ENCODE measurements around the gene RIMBP2. TPM values are rescaled to one million over a fixed set of nuclear protein-coding genes. Genes with fewer than 3 reads are reported as not detected.

RIMBP2 gene
- polyA plus RNA-seq, 1 donor (not counting 4 experiments of a cell fraction or from before 2014, with no cell fraction given) = 0.16 TPM

GRCh38 chr12:130447655-130447965 is 268.5 kb downstream of the RIMBP2 start:
- dilution Hi-C loops (cut with MboI; ENCODE audit: extremely low pct_ligation_motif_present, low sequenced_read_pairs) = no loop called here
- Histone ChIP-seq H3K36me3 (ENCODE audit: control insufficient read depth in 2 of 2, extremely low read depth in 1 of 2, insufficient read depth in 2 of 2, low read length in 2 of 2) (no peaks in the 10 kb centered on the region), H3K9me3 (ENCODE audit: control insufficient read depth, low read depth, low read length) (peaks cover 11% of the 10 kb centered on the region), H3K9ac (ENCODE audit: control insufficient read depth, extremely low read depth, insufficient read depth, low read length) (no peak overlapping the region), H3K27ac (ENCODE audit: control insufficient read depth, insufficient read depth, low read length) (no peak overlapping the region), H4K20me1 (ENCODE audit: control insufficient read depth, extremely low read depth, insufficient read depth, low read length) (no peaks in the 10 kb centered on the region), H3K79me2 (ENCODE audit: control insufficient read depth, insufficient read depth, low read length) (no peaks in the 10 kb centered on the region), H3K4me3 (ENCODE audit: control insufficient read depth in 2 of 3, extremely low read depth in 1 of 3, insufficient read depth in 2 of 3, low read depth in 1 of 3, low read length in 3 of 3) (no peak overlapping the region), H2AFZ (ENCODE audit: control insufficient read depth, low read length) (no peak overlapping the region), H3K4me1 (ENCODE audit: control insufficient read depth, extremely low read depth, insufficient read depth, low read length) (no peaks in the 10 kb centered on the region), H3K27me3 (ENCODE audit: control insufficient read depth, extremely low read depth, insufficient read depth, low read length) (no peaks in the 10 kb centered on the region), H3K4me2 (ENCODE audit: control insufficient read depth, extremely low read depth, insufficient read depth, low read depth, low read length) (no peak overlapping the region), H3K9me1 (ENCODE audit: control insufficient read depth, extremely low read depth, insufficient read depth, low read length) (no peaks in the 10 kb centered on the region)
- TF ChIP-seq, protein P1, sequence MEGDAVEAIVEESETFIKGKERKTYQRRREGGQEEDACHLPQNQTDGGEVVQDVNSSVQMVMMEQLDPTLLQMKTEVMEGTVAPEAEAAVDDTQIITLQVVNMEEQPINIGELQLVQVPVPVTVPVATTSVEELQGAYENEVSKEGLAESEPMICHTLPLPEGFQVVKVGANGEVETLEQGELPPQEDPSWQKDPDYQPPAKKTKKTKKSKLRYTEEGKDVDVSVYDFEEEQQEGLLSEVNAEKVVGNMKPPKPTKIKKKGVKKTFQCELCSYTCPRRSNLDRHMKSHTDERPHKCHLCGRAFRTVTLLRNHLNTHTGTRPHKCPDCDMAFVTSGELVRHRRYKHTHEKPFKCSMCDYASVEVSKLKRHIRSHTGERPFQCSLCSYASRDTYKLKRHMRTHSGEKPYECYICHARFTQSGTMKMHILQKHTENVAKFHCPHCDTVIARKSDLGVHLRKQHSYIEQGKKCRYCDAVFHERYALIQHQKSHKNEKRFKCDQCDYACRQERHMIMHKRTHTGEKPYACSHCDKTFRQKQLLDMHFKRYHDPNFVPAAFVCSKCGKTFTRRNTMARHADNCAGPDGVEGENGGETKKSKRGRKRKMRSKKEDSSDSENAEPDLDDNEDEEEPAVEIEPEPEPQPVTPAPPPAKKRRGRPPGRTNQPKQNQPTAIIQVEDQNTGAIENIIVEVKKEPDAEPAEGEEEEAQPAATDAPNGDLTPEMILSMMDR (optimal IDR thresholded peaks at IDR 0.05 in 1 of 3, IDR thresholded peaks at IDR 0.05 in 1 of 3, conservative IDR thresholded peaks at IDR 0.05 in 1 of 3; ENCODE audit: extremely low read depth in 1 of 3, insufficient read depth in 2 of 3, low read length in 3 of 3) = no peak
- TF ChIP-seq EZH2 (IDR thresholded peaks at IDR 0.05; ENCODE audit: low read length) = no peak
- FAIRE-seq (no peak), DNase-seq (ENCODE audit: low read depth, low spot score) (no peak)

GRCh38 chr12:130446846-130447654 is 269.0 kb downstream of the RIMBP2 start:
- H3K27ac ChIP-seq (ENCODE audit: control insufficient read depth, insufficient read depth, low read length) = no peak overlapping the region
- H3K4me2 ChIP-seq (ENCODE audit: control insufficient read depth, extremely low read depth, insufficient read depth, low read depth, low read length) = no peak overlapping the region
- no peaks in the 10 kb centered on the region for H3K36me3 ChIP-seq (ENCODE audit: control insufficient read depth in 2 of 2, extremely low read depth in 1 of 2, insufficient read depth in 2 of 2, low read length in 2 of 2)
- no peaks in the 10 kb centered on the region for H3K4me1 ChIP-seq (ENCODE audit: control insufficient read depth, extremely low read depth, insufficient read depth, low read length)
- H3K9ac ChIP-seq (ENCODE audit: control insufficient read depth, extremely low read depth, insufficient read depth, low read length) = no peak overlapping the region
- peaks cover 12% of the 10 kb centered on the region for H3K9me3 ChIP-seq (ENCODE audit: control insufficient read depth, low read depth, low read length)
- DNase-seq (ENCODE audit: low read depth, low spot score) (no peak), FAIRE-seq (no peak)
- H2AFZ ChIP-seq (ENCODE audit: control insufficient read depth, low read length) = no peak overlapping the region
- no peaks in the 10 kb centered on the region for H3K27me3 ChIP-seq (ENCODE audit: control insufficient read depth, extremely low read depth, insufficient read depth, low read length)
- no peaks in the 10 kb centered on the region for H4K20me1 ChIP-seq (ENCODE audit: control insufficient read depth, extremely low read depth, insufficient read depth, low read length)
- no peaks in the 10 kb centered on the region for H3K79me2 ChIP-seq (ENCODE audit: control insufficient read depth, insufficient read depth, low read length)
- no peak overlapping the region for H3K4me3 ChIP-seq (ENCODE audit: control insufficient read depth in 2 of 3, extremely low read depth in 1 of 3, insufficient read depth in 2 of 3, low read depth in 1 of 3, low read length in 3 of 3)
- dilution Hi-C loops (cut with MboI; ENCODE audit: extremely low pct_ligation_motif_present, low sequenced_read_pairs) = no loop called here
- no peaks in the 10 kb centered on the region for H3K9me1 ChIP-seq (ENCODE audit: control insufficient read depth, extremely low read depth, insufficient read depth, low read length)
- TF ChIP-seq EZH2 (IDR thresholded peaks at IDR 0.05; ENCODE audit: low read length) = no peak
- TF ChIP-seq, protein P1 (optimal IDR thresholded peaks at IDR 0.05 in 1 of 3, IDR thresholded peaks at IDR 0.05 in 1 of 3, conservative IDR thresholded peaks at IDR 0.05 in 1 of 3; ENCODE audit: extremely low read depth in 1 of 3, insufficient read depth in 2 of 3, low read length in 3 of 3) = no peak
